ENCODE measurements around the gene GLRX5.

DNA sequence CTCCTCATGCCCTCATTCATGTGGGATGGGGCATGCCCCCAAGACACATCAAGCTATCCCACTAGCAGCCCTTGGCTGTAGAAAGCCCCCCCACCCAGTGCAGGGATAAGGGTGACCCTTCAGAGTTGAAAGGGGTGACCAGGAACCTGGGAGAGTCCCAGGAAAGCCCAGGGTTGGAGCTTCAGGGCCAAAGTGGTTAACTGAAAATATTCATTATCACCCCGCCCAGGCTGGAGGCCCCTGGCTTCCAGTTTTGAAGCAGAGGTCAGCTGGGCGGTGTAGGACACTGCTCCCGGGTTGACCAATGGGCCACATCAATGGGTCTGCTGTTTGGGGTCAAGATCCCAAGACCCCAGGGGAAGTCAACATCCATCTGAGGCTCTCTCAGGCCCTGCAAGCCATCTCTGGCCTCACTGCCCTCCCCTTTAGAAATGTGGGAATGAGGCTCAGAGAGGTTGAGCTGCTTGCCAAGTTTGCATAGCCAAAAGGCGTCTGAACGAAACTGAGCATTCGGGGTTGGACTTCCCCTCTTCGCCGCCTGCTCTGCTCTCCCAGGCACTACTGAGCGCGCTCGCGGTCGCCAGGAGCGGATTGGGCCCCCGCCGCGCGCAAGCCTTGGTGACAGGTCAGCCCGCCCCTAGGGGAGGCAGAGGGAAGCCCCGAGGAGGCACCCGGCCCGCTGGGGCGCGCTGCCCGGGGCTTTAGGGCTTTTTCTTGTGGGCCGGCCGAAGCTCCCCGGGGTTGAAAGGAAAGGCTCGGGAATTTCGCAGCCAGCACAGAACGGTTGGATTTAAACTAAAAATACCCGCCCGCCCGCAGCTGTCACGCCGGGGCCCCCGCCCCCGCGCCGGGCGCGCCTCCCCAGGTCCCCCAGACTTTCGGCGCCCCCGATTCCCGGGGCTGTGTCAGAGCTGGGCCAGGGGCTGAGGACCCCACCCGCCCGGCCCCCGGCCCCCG lies 19.0 kb upstream of the GLRX5 start:
- TF ChIP-seq, protein P1, sequence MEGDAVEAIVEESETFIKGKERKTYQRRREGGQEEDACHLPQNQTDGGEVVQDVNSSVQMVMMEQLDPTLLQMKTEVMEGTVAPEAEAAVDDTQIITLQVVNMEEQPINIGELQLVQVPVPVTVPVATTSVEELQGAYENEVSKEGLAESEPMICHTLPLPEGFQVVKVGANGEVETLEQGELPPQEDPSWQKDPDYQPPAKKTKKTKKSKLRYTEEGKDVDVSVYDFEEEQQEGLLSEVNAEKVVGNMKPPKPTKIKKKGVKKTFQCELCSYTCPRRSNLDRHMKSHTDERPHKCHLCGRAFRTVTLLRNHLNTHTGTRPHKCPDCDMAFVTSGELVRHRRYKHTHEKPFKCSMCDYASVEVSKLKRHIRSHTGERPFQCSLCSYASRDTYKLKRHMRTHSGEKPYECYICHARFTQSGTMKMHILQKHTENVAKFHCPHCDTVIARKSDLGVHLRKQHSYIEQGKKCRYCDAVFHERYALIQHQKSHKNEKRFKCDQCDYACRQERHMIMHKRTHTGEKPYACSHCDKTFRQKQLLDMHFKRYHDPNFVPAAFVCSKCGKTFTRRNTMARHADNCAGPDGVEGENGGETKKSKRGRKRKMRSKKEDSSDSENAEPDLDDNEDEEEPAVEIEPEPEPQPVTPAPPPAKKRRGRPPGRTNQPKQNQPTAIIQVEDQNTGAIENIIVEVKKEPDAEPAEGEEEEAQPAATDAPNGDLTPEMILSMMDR (conservative IDR thresholded peaks at IDR 0.05), result no peak; the same call in 1 of the 2 replicates
- no peak for TF ChIP-seq ZFX (IDR thresholded peaks at IDR 0.05)

Data from C4-2B (cell line).